Activated gamma-delta T cell treated with Interleukin-2 at 50 U/mL for 16 hours (primary cell): ENCODE measurements around the gene LYZL4.

Experiments used
- DNase-seq: peaks from one replicate; pipeline ENCODE4 v3.0.0-alpha.2; 2020

The LYZL4 gene, protein sequence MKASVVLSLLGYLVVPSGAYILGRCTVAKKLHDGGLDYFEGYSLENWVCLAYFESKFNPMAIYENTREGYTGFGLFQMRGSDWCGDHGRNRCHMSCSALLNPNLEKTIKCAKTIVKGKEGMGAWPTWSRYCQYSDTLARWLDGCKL

GRCh38 chr3:42410370-42411131 lies at the start of gene LYZL4:
LYZL4 (minus strand) TSS chr3:42410610; CDS start chr3:42407251, 3,359 bp downstream.
- no peak for DNase-seq

DNA sequence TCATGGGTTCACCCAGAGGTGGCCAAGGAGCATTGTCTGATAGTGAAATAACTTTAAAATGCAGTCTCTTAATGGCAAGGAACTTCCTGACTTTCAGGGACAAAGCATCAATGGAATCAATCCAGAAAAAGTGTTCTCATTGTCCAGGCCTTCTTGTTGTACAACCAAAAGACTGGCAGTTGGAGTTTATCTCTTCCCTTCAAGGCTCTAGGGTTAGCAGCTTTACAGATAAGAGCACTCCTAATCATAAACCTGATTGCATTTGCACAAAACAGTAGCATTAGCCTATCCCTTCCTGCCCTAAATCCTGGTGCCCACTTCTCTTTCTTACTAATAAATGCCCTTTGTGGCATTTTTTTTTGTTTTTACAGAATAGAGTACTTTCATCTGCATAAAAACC lies 48.7 kb upstream of the LYZL4 start:
- DNase-seq = no peak

- no peak for DNase-seq
These were observed 45.8 kb upstream of the LYZL4 start for GRCh38 chr3:42456211-42456610.

DNA sequence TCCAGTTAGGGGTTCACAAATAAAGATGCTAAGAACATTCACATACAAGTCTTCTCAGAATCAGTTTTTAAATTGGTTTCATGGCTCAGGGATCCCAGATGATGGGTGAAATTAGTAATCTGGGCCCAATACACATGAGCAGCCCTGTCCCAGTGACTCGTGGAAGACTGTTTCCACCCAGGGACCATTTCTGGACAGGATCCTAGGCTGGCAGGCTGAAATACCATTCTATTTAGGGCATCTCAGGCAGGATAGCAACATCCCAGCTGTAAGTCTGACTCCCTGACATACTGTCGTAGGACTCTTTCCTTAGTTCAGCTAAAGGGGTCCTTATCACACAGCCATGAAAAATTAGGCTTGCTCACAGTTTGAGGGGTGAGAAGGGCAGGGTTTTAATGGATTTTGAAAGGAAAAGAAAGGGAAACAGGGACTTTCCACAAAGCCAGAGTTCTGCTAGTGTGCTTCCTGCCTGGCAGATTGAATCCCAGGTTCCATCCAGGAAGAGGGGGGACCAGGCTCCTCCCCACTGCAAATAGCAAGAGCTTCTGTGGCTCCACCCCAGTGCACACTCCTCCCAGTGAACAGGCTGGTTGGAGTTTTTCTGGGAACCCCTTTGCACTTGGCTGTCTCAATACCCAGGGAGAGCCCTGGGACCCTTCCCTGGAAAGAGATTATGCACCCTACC lies 41.3 kb upstream of the LYZL4 start:
- no peak for DNase-seq

GRCh38 chr3:42451116-42451515 lies 40.7 kb upstream of the LYZL4 start:
- no peak for DNase-seq

- no peak for DNase-seq
These were observed 40.2 kb upstream of the LYZL4 start for GRCh38 chr3:42450567-42450966.

DNA sequence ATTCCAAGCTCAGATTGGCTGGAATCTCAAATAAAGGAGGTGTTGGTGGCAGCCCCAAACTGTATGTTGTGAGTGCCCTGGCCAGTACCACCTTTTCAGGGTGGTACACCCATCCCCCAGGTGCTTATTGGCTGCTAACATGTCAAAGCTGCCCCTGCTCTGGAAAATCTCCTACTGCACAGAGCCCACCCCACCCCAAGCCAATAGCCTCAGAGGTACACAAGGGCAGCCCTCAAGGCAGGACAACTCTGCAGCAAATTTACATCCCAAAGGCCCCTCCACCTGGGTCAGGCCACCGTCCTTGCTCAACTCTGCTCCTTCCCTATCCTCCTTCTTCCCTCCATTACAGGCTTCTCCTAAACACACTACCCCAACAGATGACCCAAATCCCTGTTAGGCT lies 37.1 kb upstream of the LYZL4 start:
- no peak for DNase-seq

GRCh38 chr3:42446111-42447050 lies 36.0 kb upstream of the LYZL4 start:
- no peak for DNase-seq

DNA sequence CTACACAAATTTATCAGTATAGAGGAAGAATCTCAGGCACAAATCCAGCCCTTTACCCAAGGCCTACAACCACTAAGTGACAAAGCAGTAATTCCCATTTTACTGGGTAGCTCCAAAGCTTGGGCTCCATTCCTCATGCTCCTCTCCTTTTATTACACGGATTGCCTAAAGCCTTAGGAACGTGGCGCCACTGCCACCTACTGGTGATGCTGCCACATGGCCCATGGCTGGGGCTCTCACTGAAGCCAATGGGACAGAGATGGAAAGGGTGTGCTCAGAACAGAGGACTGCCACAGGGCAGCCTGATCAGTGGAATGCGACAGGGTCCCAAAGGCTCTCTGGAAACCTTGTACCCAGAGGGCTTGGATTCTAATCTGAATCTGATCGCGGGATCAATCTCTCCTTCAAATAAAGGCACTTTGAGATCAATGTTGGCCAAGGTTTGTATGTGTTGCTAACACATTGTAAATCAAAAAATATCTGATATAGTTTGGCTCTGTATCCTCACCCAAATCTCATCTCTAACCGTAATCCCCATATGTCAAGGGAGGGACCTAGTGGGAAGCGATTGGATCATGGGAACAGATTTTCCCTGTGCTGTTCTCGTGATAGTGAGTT lies 33.5 kb upstream of the LYZL4 start:
- DNase-seq = peak; percentile 75

GRCh38 chr3:42443292-42443691 lies 32.9 kb upstream of the LYZL4 start:
- DNase-seq = no peak

- no peak for DNase-seq
These were observed 32.2 kb upstream of the LYZL4 start for GRCh38 chr3:42442640-42443039.

- no peak for DNase-seq
These were observed 31.4 kb upstream of the LYZL4 start for GRCh38 chr3:42441791-42442190.

- DNase-seq = no peak
These were observed 30.5 kb upstream of the LYZL4 start for GRCh38 chr3:42440924-42441323.

DNA sequence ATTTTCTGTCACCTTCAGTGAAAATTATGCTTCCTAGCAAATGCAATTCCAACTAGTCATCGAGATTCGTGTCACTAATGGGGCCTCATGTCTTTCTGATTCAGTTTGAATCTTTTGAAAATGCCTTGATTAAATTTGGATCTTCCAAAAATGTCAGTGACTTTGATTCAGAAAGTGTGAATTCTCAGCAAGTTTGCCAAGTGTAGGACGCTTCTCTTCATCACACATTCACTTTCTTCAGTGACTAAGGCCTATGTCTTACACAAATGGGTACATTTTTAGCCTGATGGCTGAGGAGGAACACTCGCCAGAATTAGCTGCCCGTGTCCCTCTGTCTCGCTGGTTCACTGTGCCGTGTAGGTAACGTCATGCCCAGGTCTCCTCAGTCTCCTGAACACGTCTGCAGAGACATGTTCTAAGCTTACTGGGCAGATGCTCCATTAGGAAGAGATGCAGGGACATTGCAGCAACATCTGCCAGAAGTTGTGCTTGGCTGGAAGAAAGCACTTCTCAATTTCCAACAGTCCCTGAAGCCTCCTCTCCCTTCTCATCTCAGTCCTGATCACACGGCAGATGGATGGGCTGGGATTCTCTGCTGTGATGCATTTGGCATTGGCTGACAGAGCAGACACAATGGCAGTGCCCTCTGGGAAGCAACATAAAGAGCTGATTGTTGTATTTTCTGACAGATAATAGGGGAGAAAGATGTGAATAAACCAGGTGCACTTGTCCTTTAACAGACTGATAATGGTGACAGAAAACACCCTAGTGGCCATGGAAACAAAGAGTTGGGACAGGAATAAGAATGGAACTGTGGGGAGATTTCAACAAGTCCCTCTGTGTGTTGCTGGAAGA lies 29.1 kb upstream of the LYZL4 start:
- DNase-seq = no peak

DNA sequence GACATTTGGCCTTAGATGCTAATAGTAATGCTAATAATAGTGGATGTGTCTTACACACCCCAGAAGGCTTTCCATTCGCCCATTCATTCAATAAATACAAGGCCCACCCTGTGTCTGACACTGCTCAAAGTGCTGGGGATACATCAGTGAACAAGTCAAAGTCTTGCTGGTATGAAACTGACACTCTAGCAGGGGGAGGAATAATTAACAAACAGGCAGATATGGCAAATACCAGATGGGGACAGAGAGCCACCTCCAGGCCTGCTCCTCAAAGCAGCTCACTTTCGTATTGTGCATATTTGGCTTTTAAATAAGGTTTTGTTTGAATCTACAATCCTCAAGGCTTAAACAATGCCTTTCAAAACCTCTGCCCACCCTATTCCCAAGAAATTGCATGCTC lies 28.3 kb upstream of the LYZL4 start:
- no peak for DNase-seq

GRCh38 chr3:42438193-42438592 lies 27.8 kb upstream of the LYZL4 start:
- no peak for DNase-seq

DNA sequence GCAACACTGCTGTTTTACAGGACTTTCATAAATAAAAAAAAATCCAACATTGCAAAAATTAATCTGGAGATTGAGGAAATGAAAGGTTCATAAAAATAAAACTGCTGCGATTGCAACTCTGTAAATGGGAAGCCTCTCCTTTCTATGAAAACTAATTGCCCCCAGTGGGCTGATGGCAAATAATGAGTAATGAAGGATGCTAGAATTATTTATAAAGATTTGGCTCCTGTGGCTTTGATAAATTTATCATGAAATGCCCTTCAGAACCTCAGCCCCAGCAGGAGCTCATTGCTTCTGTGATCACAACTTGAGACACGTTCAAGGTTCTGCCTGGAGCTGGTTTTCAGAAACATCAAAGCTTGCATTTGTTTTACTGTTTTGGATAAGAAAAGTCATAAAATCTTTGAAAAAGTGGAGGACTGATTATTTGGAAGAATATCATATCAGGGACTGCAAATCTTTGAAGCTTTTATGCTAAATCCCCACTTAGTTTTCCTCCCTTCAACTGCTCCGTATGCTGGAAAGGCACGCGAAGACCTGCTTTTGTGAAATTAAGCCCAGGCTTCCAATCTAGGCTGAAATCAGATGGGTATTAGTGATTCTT lies 24.5 kb upstream of the LYZL4 start:
- no peak for DNase-seq

GRCh38 chr3:42432485-42432884 lies 22.1 kb upstream of the LYZL4 start:
- no peak for DNase-seq

DNA sequence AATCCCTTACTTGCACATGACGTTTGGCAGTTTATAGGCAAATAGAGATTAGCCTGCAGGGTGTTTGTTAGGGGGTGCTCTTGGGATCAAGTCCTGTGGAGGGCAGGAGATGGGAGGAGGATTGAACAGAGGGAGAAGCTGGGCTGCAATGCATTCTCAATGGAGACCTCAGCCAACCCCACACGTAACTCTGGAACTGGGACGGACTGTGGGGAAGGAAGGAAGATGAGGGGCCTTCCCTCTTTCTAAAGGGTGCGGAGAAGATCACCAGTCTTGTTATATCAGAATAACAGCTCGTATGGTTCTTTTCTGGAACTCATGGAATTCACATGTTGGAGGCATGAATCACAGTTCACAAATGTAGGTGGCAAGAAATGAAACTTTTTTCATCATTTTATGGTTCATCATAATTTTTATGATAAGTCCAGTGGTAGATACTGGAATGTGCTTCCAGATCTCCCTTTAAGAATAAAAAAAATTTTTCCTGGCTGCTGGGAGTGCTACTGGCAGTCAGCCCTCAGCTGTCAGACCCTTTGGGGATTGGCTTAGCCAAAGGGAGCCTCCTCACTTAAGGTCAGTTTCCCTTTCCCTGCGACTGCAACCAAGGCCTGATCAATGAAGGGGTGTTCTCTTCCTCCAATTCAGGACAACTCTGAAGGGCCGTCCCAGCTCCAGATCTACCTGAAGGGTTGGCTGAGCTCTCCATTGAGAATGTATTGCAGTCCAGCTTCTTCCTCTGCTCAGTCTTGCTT lies 20.5 kb upstream of the LYZL4 start:
- no peak for DNase-seq

- DNase-seq = no peak
These were observed 18.4 kb upstream of the LYZL4 start for GRCh38 chr3:42428830-42429229.
